CD8-positive, alpha-beta memory T cell (primary cell): ENCODE results near the gene ORAI3. TPM values are rescaled to one million over a fixed set of nuclear protein-coding genes. Genes with fewer than 3 reads are reported as not detected.

Experiments used
- CTCF ChIA-PET: fragments of 350-600 bp; sonication (Branson Sonifier 250); formaldehyde crosslinking; loops from one replicate; lab custom pipeline; 2021; ENCODE audit warnings: antibody characterized with exemption; lab: Charles Lee
- POLR2A ChIA-PET: fragments of 350-600 bp; sonication (Branson Sonifier 250); formaldehyde crosslinking; loops from one replicate; lab custom pipeline; 2021; ENCODE audit warnings: antibody characterized with exemption; lab: Charles Lee
- DNase-seq, 5 donors: peaks; one replicate each; pipeline versions ENCODE4 v3.0.0 to v3.0.0-alpha.2; 2020 to 2022; ENCODE audit warnings: mixed read lengths in 1 of 5
- H3K27ac ChIP-seq: one replicate; pipeline ENCODE4 v1.7.0; 2013; ENCODE audit warnings: low read depth, mild to moderate bottlenecking, low read length, moderate library complexity
- H3K27me3 ChIP-seq: 2 replicates; pipeline ENCODE4 v1.7.0; 2013; ENCODE audit warnings: low read length, mild to moderate bottlenecking; ENCODE audit not compliant: insufficient read depth, poor library complexity, severe bottlenecking
- H3K36me3 ChIP-seq: 2 replicates; pipeline ENCODE4 v1.7.0; 2013; ENCODE audit warnings: mild to moderate bottlenecking, low read length, moderate library complexity; ENCODE audit not compliant: insufficient read depth
- H3K4me1 ChIP-seq: 2 replicates; pipeline ENCODE4 v1.7.0; 2013; ENCODE audit warnings: mild to moderate bottlenecking, low read length, moderate library complexity; ENCODE audit not compliant: insufficient read depth
- H3K4me3 ChIP-seq: 2 replicates; pipeline ENCODE4 v1.7.0; 2013; ENCODE audit warnings: mild to moderate bottlenecking, low read length
- H3K9me3 ChIP-seq: 2 replicates; pipeline ENCODE4 v1.7.0; 2013; ENCODE audit warnings: mild to moderate bottlenecking, low read length
- H3K27ac Mint-ChIP-seq, 8 donors: one replicate each; pipeline ENCODE4 v1.8.0; 2020 to 2021; ENCODE audit warnings: mixed read lengths in 8 of 8, mild to moderate bottlenecking in 6 of 8, inconsistent platforms in 3 of 8, moderate library complexity in 3 of 8
- H3K27me3 Mint-ChIP-seq, 2 donors: one replicate each; pipeline ENCODE4 v1.8.0; 2020 to 2021; ENCODE audit warnings: mixed read lengths in 2 of 2, mild to moderate bottlenecking in 1 of 2, moderate library complexity in 1 of 2
- H3K36me3 Mint-ChIP-seq, 3 donors: one replicate each; pipeline ENCODE4 v1.8.0; 2020 to 2021; ENCODE audit warnings: mixed read lengths in 3 of 3, inconsistent platforms in 1 of 3, mild to moderate bottlenecking in 1 of 3
- H3K4me1 Mint-ChIP-seq, 3 donors: one replicate each; pipeline ENCODE4 v1.8.0; 2020 to 2021; ENCODE audit warnings: mixed read lengths in 3 of 3, inconsistent platforms in 1 of 3, mild to moderate bottlenecking in 1 of 3
- H3K4me3 Mint-ChIP-seq, 7 donors: one replicate each; pipeline ENCODE4 v1.8.0; 2020 to 2021; ENCODE audit warnings: mixed read lengths in 7 of 7, mild to moderate bottlenecking in 6 of 7, moderate library complexity in 4 of 7, inconsistent platforms in 2 of 7
- H3K9me3 Mint-ChIP-seq, 5 donors: one replicate each; pipeline ENCODE4 v1.8.0; 2020 to 2022; ENCODE audit warnings: mixed read lengths in 5 of 5, mild to moderate bottlenecking in 3 of 5, moderate library complexity in 2 of 5, inconsistent platforms in 1 of 5
- polyA plus RNA-seq: library from polyadenylated mRNA; unstranded; fragments of 300-500 nt; fragmentation: Illumina TruSeq; gene quantifications from one replicate; pipeline ENCODE4 v1.2.3, GENCODE V29; 2021
- total RNA-seq, 2 experiments: library from RNA; stranded (reverse); gene quantifications; one replicate each; pipeline ENCODE4 v1.2.3, GENCODE V29; 2021

ORAI3 gene
- total and polyA plus RNA-seq, 3 experiments from 2014 or later, result 8.5 to 25.8 (median 8.8) TPM

GRCh38 chr16:30992931-30993816 is 44.3 kb downstream of the ORAI3 start:
- Mint-ChIP-seq H3K27me3 (no peaks in the 10 kb centered on the region), H3K4me3 (no peak overlapping the region), H3K36me3 (no peaks in the 10 kb centered on the region), H3K4me1 (peaks cover 0 to 9% (median 6%) of the 10 kb centered on the region in 3 donors), H3K27ac (no peak overlapping the region), H3K9me3 (no peaks in the 10 kb centered on the region)
- H3K36me3 ChIP-seq, result no peaks in the 10 kb centered on the region
- CTCF ChIA-PET, result interaction anchor here (1.3 to 2.9 kb wide), 2 partner anchors 8 to 875 kb away, joined by 5 to 12 read pairs; partner anchors contain the start of gene HSD3B7
- POLR2A ChIA-PET, result no interaction called here
- H3K4me1 ChIP-seq, result peaks cover 13% of the 10 kb centered on the region
- DNase-seq, result no peak
- no peak overlapping the region for H3K4me3 ChIP-seq
- H3K27me3 ChIP-seq, result no peaks in the 10 kb centered on the region
- peak overlapping the region; percentile 24 for H3K27ac ChIP-seq
- H3K9me3 ChIP-seq, result no peaks in the 10 kb centered on the region

DNA sequence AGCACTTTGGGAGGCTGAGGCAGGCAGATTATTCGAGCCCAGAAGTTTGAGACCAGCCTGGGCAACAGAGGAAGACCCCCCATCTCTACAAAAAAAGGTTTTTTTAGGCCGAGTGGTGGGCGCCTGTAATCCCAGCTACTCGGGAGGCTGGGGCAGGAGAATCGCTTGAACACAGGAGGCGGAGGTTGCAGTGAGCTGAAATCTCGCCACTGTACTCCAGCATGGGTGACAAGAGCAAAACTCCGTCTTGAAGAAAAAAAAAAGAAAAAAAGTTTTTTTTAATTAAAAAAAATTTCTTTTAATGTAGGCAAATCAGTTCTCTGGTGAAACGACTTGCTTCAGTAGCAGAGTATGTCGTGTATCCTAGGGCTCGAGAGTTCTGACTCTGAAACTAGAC is 47.1 kb downstream of the ORAI3 start:
- no peaks in the 10 kb centered on the region for H3K36me3 ChIP-seq
- Mint-ChIP-seq H3K4me3 (peak overlapping the region; percentile 17 to 92 (median 71)), H3K9me3 (no peaks in the 10 kb centered on the region), H3K4me1 (peaks cover 0 to 9% (median 6%) of the 10 kb centered on the region in 3 donors), H3K36me3 (no peaks in the 10 kb centered on the region), H3K27me3 (no peaks in the 10 kb centered on the region), H3K27ac (peak overlapping the region in 5 of 8 donors; percentile 41 to 59 (median 50))
- DNase-seq, result no peak
- H3K27ac ChIP-seq, result no peak overlapping the region
- peaks cover 13% of the 10 kb centered on the region for H3K4me1 ChIP-seq
- no peaks in the 10 kb centered on the region for H3K9me3 ChIP-seq
- no peaks in the 10 kb centered on the region for H3K27me3 ChIP-seq
- CTCF ChIA-PET, result interaction anchor here (1.9 to 2.9 kb wide), 2 partner anchors 11 to 146 kb away, joined by 4 to 12 read pairs; partner anchors contain the start of gene HSD3B7
- H3K4me3 ChIP-seq, result no peak overlapping the region
- POLR2A ChIA-PET, result interaction anchor here (1.7 kb wide), 1 partner anchor 146 kb away, joined by 9 read pairs; no protein-coding TSS in a partner anchor

DNA sequence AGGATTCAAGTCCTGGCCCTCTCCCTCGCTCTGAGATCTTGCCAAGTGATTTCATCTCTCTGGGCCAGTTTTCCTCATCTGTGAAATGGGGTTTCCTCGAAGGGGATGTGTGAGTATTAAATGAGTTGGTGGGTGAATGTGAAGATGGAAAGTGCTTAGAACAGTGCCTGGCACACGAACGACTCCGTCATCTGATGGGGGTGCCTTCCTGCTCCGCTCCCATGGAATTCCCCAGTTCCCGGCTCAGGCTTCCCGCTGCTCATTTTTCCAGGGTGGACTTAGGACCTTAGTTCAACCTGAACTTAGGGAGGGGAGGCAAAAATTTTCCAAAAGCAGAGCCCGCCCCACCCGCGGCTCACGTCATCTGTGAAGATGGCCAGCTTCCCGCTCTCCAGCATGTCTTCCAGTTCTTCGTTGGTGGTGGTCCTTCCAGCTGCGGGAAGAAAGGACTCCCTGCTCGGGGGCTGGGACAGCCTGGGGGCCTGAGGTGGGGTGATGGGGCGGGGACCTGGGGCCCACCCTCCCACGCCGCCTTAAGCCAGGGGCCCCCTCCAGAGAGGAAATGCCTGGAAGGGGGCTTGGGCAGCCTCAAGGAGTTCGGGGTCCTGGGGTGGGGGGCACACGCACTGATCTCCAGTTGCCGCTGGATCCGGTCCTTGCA is 47.6 kb downstream of the ORAI3 start:
- H3K27me3 ChIP-seq, result no peaks in the 10 kb centered on the region
- Mint-ChIP-seq H3K4me3 (peak overlapping the region; percentile 79 to 92 (median 85)), H3K27me3 (no peaks in the 10 kb centered on the region), H3K36me3 (no peaks in the 10 kb centered on the region), H3K4me1 (peaks cover 0 to 9% (median 6%) of the 10 kb centered on the region in 3 donors), H3K27ac (peak overlapping the region in 7 of 8 donors; percentile 41 to 91 (median 78)), H3K9me3 (no peaks in the 10 kb centered on the region)
- ChIA-PET POLR2A (interaction anchor here (0.9 to 1.7 kb wide), 2 partner anchors 121 to 146 kb away, joined by 3 to 9 read pairs; partner anchors contain the start of gene KAT8), CTCF (no interaction called here)
- peak overlapping the region; percentile 73 for H3K27ac ChIP-seq
- DNase-seq, result no peak
- peaks cover 13% of the 10 kb centered on the region for H3K4me1 ChIP-seq
- no peaks in the 10 kb centered on the region for H3K9me3 ChIP-seq
- no peaks in the 10 kb centered on the region for H3K36me3 ChIP-seq
- peak overlapping the region; percentile 74 for H3K4me3 ChIP-seq

DNA sequence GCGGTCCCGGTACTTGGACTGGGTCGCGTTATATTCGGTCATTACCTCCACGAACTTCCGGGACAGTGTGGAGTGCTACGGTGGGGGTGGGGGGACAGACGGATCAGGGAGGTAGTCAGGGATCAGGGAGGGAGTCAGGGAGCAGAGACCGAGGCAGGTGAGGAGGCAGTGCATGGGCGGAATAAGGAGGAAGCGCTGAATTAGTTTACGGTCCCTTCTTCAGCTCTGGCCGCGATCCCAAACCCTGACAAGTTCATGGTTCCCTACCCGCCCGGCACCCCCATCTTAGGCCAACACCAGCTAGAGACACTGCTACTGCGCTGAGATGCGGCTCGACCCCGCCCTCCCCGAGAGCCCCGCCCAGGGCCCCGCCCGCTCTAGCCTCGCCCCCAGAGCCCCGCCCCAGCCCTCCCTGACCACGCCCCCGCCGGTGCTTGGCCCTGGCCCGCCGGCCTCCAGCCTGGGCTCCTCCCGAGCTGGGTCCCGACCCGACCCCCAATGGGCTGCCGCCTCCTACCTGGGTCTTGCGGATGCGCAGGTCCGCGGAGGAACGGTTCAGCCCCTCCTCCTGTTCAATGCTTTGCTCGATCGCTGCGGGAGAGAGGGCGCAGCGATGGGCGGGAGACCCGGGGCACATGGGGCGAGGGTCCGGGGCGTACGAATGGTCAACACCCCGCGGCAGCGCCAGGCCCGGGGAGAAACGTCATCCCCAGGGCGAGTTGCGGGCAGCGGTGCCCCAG is 48.3 kb downstream of the ORAI3 start:
- H3K27ac ChIP-seq, result peak overlapping the region; percentile 73

GRCh38 chr16:30997725-30998711 is 49.1 kb downstream of the ORAI3 start:
- H3K9me3 Mint-ChIP-seq, result peaks cover 0 to 2% (median 0%) of the 10 kb centered on the region in 5 donors
- no peaks in the 10 kb centered on the region for H3K27me3 Mint-ChIP-seq
- peaks cover 0 to 9% (median 6%) of the 10 kb centered on the region in 3 donors for H3K4me1 Mint-ChIP-seq
- Histone ChIP-seq H3K27ac (no peak overlapping the region), H3K36me3 (no peaks in the 10 kb centered on the region), H3K4me1 (peaks cover 13% of the 10 kb centered on the region), H3K27me3 (no peaks in the 10 kb centered on the region), H3K9me3 (no peaks in the 10 kb centered on the region), H3K4me3 (peak overlapping the region; percentile 47)
- no peak for DNase-seq
- H3K27ac Mint-ChIP-seq, result peak overlapping the region in 3 of 8 donors; percentile 12 to 38 (median 24)
- ChIA-PET POLR2A (interaction anchor here (0.7 to 1.7 kb wide), 3 partner anchors 33 to 182 kb away, joined by 3 to 9 read pairs (median 3); partner anchors contain the start of gene FUS), CTCF (interaction anchor here (3.0 kb wide), 1 partner anchor 144 kb away, joined by 10 read pairs; no protein-coding TSS in a partner anchor)
- H3K36me3 Mint-ChIP-seq, result no peaks in the 10 kb centered on the region
- H3K4me3 Mint-ChIP-seq, result peak overlapping the region; percentile 48 to 92 (median 83)

More for the DNA sequence above, 48.3 kb downstream of the ORAI3 start:
- Histone ChIP-seq H3K27me3 (no peaks in the 10 kb centered on the region), H3K9me3 (no peaks in the 10 kb centered on the region), H3K36me3 (no peaks in the 10 kb centered on the region), H3K4me3 (peak overlapping the region; percentile 74), H3K4me1 (peaks cover 13% of the 10 kb centered on the region)
- peak overlapping the region; percentile 79 to 92 (median 85) for H3K4me3 Mint-ChIP-seq
- POLR2A ChIA-PET, result interaction anchor here (0.7 to 1.7 kb wide), 3 partner anchors 34 to 145 kb away, joined by 3 to 9 read pairs (median 3); partner anchors contain the start of gene KAT8
- peaks cover 0 to 9% (median 6%) of the 10 kb centered on the region in 3 donors for H3K4me1 Mint-ChIP-seq
- CTCF ChIA-PET, result no interaction called here
- H3K27me3 Mint-ChIP-seq, result no peaks in the 10 kb centered on the region
- peak; percentile 65 to 87 (median 79) for DNase-seq
- H3K36me3 Mint-ChIP-seq, result no peaks in the 10 kb centered on the region
- peaks cover 0 to 1% (median 0%) of the 10 kb centered on the region in 5 donors for H3K9me3 Mint-ChIP-seq
- peak overlapping the region in 7 of 8 donors; percentile 64 to 91 (median 84) for H3K27ac Mint-ChIP-seq

DNA sequence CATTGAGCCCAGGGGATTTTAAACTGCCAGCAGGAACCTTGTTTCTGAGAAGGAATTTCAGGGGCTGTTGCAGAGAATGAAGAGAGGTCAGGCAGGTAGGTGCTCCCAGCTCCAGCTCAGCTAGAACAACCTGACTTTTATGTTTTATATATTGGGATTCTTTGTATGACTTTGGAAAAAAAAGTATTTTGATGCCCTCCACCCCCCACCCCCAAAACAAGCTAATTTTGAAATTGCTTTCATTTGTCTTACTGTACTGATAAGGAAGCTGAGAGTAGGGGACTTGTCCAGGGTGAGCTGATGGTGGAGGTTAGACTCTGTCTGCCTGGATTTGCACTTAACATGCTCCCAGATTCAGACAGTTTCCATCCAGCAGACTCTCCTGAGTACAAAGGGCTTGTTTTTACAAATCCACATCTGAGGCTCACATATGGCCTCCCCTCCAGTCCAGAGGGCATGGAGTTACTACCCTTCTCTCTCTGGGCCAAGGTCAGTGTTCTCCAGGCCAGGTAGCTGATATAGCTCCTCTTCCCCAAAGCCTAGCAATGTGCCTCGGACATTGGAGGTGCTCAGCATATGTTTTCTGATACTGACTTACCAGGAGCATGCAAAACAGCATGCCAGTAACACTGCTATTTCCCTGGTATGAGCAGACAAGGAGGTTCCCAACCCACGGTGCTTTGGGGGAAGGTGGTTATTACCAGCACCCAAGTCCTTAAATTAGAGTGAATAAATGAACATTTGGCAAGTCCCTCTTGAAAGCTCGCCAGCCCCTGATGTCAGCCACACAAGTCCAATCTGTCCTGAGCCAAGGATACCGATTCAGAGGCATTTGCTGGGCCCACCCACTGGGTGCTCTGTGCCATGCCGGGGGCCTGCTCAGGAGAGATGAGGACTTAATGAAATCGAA is 50.2 kb downstream of the ORAI3 start:
- DNase-seq, result no peak
- POLR2A ChIA-PET, result interaction anchor here (0.5 to 0.9 kb wide), 4 partner anchors 52 to 472 kb away, joined by 3 to 7 read pairs (median 3); partner anchors contain the start of genes FUS and ZNF646
- Histone ChIP-seq H3K27me3 (no peaks in the 10 kb centered on the region), H3K9me3 (no peaks in the 10 kb centered on the region), H3K36me3 (no peaks in the 10 kb centered on the region), H3K4me1 (peaks cover 13% of the 10 kb centered on the region), H3K27ac (no peak overlapping the region), H3K4me3 (no peak overlapping the region)
- H3K27me3 Mint-ChIP-seq, result no peaks in the 10 kb centered on the region
- no peak overlapping the region for H3K4me3 Mint-ChIP-seq
- H3K4me1 Mint-ChIP-seq, result peaks cover 0 to 9% (median 6%) of the 10 kb centered on the region in 3 donors
- H3K27ac Mint-ChIP-seq, result peak overlapping the region in 2 of 8 donors; percentile 29 to 77
- CTCF ChIA-PET, result interaction anchor here (3.0 kb wide), 1 partner anchor 143 kb away, joined by 10 read pairs; no protein-coding TSS in a partner anchor
- H3K36me3 Mint-ChIP-seq, result no peaks in the 10 kb centered on the region
- peaks cover 0 to 2% (median 0%) of the 10 kb centered on the region in 5 donors for H3K9me3 Mint-ChIP-seq
